Measurements from ENCODE around the gene SLC2A4RG.

The SLC2A4RG gene

DNA sequence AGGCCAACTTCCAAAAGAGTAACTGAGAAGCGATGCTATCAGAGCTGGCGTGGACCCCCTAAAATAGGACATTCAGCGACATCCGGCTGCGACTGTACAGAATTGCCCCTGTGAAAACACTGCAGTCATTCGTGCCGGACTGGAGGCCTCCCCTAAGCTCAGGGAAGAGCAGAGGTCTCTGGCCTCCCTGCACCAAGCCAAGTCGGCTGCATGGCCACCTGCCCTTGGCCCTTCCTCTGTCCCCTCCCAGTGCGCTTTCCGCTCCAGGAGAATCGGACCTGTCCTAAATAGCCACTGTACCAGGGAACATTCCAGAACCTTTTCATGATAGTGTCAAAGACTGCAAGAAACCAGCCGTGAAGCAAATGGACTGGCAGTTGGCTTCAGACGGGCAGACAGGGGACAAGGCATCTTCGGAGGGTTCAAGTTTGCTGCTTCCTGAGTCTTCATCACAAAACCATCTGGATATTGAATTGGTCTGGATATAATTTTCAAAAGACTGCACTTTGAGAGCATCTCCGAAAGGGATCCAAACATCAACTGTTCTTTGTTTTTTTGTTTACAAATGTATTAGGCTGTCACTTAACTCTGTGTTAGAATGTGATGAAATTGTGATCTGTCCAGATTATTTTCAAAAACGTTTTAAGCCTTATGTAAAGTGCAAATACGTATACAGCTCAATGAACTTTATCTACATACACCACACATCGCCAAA, 16.5 kb downstream of the SLC2A4RG start:
- Histone ChIP-seq H3K4me1 (ENCODE audit: control insufficient read depth in 2 of 2, insufficient read depth in 2 of 2, low read length in 2 of 2) (no peaks in the 10 kb centered on the region), H3K9me3 (ENCODE audit: control insufficient read depth in 2 of 2, low read length in 2 of 2) (no peaks in the 10 kb centered on the region), H3K4me3 (ENCODE audit: low read length in 2 of 2) (no peak overlapping the region), H3K9ac (ENCODE audit: low read depth in 1 of 2, low read length in 2 of 2) (no peak overlapping the region), H3K36me3 (ENCODE audit: control insufficient read depth in 2 of 2, insufficient read depth in 2 of 2, low read length in 2 of 2) (no peaks in the 10 kb centered on the region), H3K27ac (ENCODE audit: low read depth in 2 of 2, low read length in 2 of 2) (no peak overlapping the region), H3K27me3 (ENCODE audit: control insufficient read depth in 2 of 2, insufficient read depth in 2 of 2, low read length in 2 of 2) (no peaks in the 10 kb centered on the region)

GRCh38 chr20:63756648-63756991, 17.0 kb downstream of the SLC2A4RG start:
- Histone ChIP-seq H3K9ac (ENCODE audit: low read depth in 1 of 2, low read length in 2 of 2) (no peak overlapping the region), H3K27me3 (ENCODE audit: control insufficient read depth in 2 of 2, insufficient read depth in 2 of 2, low read length in 2 of 2) (no peaks in the 10 kb centered on the region), H3K36me3 (ENCODE audit: control insufficient read depth in 2 of 2, insufficient read depth in 2 of 2, low read length in 2 of 2) (no peaks in the 10 kb centered on the region), H3K4me1 (ENCODE audit: control insufficient read depth in 2 of 2, insufficient read depth in 2 of 2, low read length in 2 of 2) (no peaks in the 10 kb centered on the region), H3K9me3 (ENCODE audit: control insufficient read depth in 2 of 2, low read length in 2 of 2) (no peaks in the 10 kb centered on the region), H3K4me3 (ENCODE audit: low read length in 2 of 2) (no peak overlapping the region), H3K27ac (ENCODE audit: low read depth in 2 of 2, low read length in 2 of 2) (no peak overlapping the region)

GRCh38 chr20:63758152-63758551, 18.6 kb downstream of the SLC2A4RG start:
- Histone ChIP-seq H3K9me3 (ENCODE audit: control insufficient read depth in 2 of 2, low read length in 2 of 2) (no peaks in the 10 kb centered on the region), H3K36me3 (ENCODE audit: control insufficient read depth in 2 of 2, insufficient read depth in 2 of 2, low read length in 2 of 2) (no peaks in the 10 kb centered on the region), H3K27me3 (ENCODE audit: control insufficient read depth in 2 of 2, insufficient read depth in 2 of 2, low read length in 2 of 2) (no peaks in the 10 kb centered on the region), H3K4me1 (ENCODE audit: control insufficient read depth in 2 of 2, insufficient read depth in 2 of 2, low read length in 2 of 2) (no peaks in the 10 kb centered on the region), H3K9ac (ENCODE audit: low read depth in 1 of 2, low read length in 2 of 2) (no peak overlapping the region), H3K4me3 (ENCODE audit: low read length in 2 of 2) (no peak overlapping the region), H3K27ac (ENCODE audit: low read depth in 2 of 2, low read length in 2 of 2) (no peak overlapping the region)

DNA sequence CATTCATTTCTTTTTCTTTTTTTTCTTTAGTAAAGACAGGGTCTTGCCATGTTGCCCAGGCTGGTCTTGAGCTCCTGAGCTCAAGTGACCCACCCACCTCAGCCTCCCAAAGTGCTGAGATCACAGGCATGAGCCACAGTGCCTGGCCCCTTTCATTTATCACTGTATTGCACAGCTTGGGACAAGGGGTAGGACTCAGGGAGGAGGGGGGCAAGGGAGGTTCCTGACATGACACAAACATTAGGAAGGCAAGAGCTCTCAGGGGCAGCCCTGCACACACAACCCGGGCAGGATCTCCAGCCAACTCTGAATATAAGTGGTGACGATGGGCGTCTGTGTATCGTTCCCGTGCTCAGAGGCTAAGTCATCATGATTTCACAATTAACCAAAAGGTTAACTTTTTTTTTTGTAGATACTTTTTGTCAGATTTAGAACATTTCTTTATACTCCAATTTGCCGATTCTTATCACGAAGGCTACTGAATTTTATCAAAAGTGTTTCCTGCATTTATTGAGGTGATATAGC, 19.9 kb downstream of the SLC2A4RG start:
- no peak overlapping the region for H3K4me3 ChIP-seq (ENCODE audit: low read length in 2 of 2)
- no peaks in the 10 kb centered on the region for H3K4me1 ChIP-seq (ENCODE audit: control insufficient read depth in 2 of 2, insufficient read depth in 2 of 2, low read length in 2 of 2)
- no peaks in the 10 kb centered on the region for H3K9me3 ChIP-seq (ENCODE audit: control insufficient read depth in 2 of 2, low read length in 2 of 2)
- no peak overlapping the region for H3K9ac ChIP-seq (ENCODE audit: low read depth in 1 of 2, low read length in 2 of 2)
- H3K36me3 ChIP-seq (ENCODE audit: control insufficient read depth in 2 of 2, insufficient read depth in 2 of 2, low read length in 2 of 2): no peaks in the 10 kb centered on the region
- no peak overlapping the region for H3K27ac ChIP-seq (ENCODE audit: low read depth in 2 of 2, low read length in 2 of 2)
- no peaks in the 10 kb centered on the region for H3K27me3 ChIP-seq (ENCODE audit: control insufficient read depth in 2 of 2, insufficient read depth in 2 of 2, low read length in 2 of 2)

DNA sequence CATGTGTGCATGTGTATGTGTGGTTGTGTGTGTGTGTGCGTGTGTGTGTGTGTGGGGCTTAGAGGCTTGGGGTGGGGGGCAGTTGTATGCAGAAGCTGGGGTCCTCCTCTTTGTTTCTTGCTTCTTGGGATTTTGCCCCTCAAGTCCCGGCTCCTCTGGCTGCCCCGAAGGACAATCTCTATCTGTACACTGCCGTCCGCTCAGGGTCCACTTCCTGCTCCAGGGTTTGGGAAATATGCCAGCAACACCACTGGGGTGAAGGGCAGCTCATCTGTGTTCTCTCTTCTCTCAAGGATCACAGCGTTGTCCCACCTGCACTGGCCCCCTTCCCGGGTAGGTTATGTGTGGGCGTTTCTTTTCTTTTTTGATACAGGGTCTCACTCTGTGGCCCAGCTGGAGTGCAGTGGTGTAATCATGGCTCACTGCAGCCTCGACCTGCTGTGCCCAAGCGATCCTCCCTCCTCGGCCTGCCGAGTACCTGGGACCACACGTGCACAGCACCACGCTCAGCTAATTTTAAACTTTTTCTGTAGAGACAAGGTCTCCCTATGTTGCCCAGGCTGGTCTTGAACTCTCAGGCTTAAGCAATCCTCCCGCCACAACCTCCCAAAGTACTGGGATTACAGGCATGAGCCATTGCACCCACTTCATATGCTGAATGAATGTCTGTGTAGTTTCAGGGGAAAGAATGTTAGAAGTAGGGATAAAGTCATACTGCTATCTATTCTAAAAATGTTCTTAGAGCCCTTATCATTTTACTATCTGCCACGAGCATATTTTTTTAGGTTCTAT, 25.7 kb downstream of the SLC2A4RG start:
- no peaks in the 10 kb centered on the region for H3K4me1 ChIP-seq (ENCODE audit: control insufficient read depth in 2 of 2, insufficient read depth in 2 of 2, low read length in 2 of 2)
- no peaks in the 10 kb centered on the region for H3K27me3 ChIP-seq (ENCODE audit: control insufficient read depth in 2 of 2, insufficient read depth in 2 of 2, low read length in 2 of 2)
- H3K9ac ChIP-seq (ENCODE audit: low read depth in 1 of 2, low read length in 2 of 2): no peak overlapping the region
- H3K36me3 ChIP-seq (ENCODE audit: control insufficient read depth in 2 of 2, insufficient read depth in 2 of 2, low read length in 2 of 2): no peaks in the 10 kb centered on the region
- no peaks in the 10 kb centered on the region for H3K9me3 ChIP-seq (ENCODE audit: control insufficient read depth in 2 of 2, low read length in 2 of 2)
- no peak overlapping the region for H3K27ac ChIP-seq (ENCODE audit: low read depth in 2 of 2, low read length in 2 of 2)
- H3K4me3 ChIP-seq (ENCODE audit: low read length in 2 of 2): no peak overlapping the region

GRCh38 chr20:63765902-63766301, 26.3 kb downstream of the SLC2A4RG start:
- H3K27ac ChIP-seq (ENCODE audit: low read depth in 2 of 2, low read length in 2 of 2): no peak overlapping the region
- no peaks in the 10 kb centered on the region for H3K4me1 ChIP-seq (ENCODE audit: control insufficient read depth in 2 of 2, insufficient read depth in 2 of 2, low read length in 2 of 2)
- H3K4me3 ChIP-seq (ENCODE audit: low read length in 2 of 2): no peak overlapping the region
- no peaks in the 10 kb centered on the region for H3K9me3 ChIP-seq (ENCODE audit: control insufficient read depth in 2 of 2, low read length in 2 of 2)
- no peak overlapping the region for H3K9ac ChIP-seq (ENCODE audit: low read depth in 1 of 2, low read length in 2 of 2)
- no peaks in the 10 kb centered on the region for H3K27me3 ChIP-seq (ENCODE audit: control insufficient read depth in 2 of 2, insufficient read depth in 2 of 2, low read length in 2 of 2)
- H3K36me3 ChIP-seq (ENCODE audit: control insufficient read depth in 2 of 2, insufficient read depth in 2 of 2, low read length in 2 of 2): no peaks in the 10 kb centered on the region

DNA sequence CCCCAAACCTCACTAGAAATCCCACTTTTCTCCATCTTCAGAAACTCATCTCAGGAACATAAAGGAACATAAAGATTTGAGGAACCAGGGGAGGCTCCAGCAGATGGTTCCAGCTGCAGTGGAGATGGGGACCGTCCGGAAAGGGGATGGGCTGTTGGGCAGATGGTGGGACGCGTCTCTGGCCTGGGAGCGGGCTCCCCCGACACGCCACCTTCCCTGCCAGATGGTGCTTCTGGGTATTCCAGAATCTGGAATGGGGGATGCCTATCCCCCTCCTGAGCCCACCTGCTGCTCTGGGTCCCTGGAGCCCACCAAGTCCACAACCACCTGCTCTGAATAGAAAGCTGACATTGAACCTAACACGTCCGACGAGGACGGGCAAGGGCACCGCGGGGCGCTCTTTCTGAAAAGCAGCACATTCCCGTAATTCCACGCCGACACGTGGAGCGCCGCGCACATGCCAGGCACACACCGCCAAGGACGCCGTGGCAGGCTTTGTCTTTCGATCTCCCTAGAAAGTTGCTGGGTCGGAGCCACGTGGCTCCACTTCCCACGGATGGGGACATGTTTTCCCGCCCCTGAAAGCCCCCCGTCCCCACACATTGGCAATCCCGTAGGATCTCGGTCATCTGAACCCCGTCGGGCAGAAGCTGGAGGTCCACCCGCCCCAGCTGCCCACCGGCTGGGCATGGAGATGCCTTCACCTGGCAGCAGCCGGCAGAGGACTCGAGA, 27.3 kb downstream of the SLC2A4RG start:
- no peak overlapping the region for H3K4me3 ChIP-seq (ENCODE audit: low read length in 2 of 2)
- H3K9ac ChIP-seq (ENCODE audit: low read depth in 1 of 2, low read length in 2 of 2): no peak overlapping the region
- H3K9me3 ChIP-seq (ENCODE audit: control insufficient read depth in 2 of 2, low read length in 2 of 2): no peaks in the 10 kb centered on the region
- H3K27me3 ChIP-seq (ENCODE audit: control insufficient read depth in 2 of 2, insufficient read depth in 2 of 2, low read length in 2 of 2): no peaks in the 10 kb centered on the region
- H3K36me3 ChIP-seq (ENCODE audit: control insufficient read depth in 2 of 2, insufficient read depth in 2 of 2, low read length in 2 of 2): no peaks in the 10 kb centered on the region
- H3K27ac ChIP-seq (ENCODE audit: low read depth in 2 of 2, low read length in 2 of 2): no peak overlapping the region
- no peaks in the 10 kb centered on the region for H3K4me1 ChIP-seq (ENCODE audit: control insufficient read depth in 2 of 2, insufficient read depth in 2 of 2, low read length in 2 of 2)

GRCh38 chr20:63767456-63767855, 27.9 kb downstream of the SLC2A4RG start:
- H3K27me3 ChIP-seq (ENCODE audit: control insufficient read depth in 2 of 2, insufficient read depth in 2 of 2, low read length in 2 of 2): no peaks in the 10 kb centered on the region
- no peak overlapping the region for H3K9ac ChIP-seq (ENCODE audit: low read depth in 1 of 2, low read length in 2 of 2)
- no peak overlapping the region for H3K4me3 ChIP-seq (ENCODE audit: low read length in 2 of 2)
- no peaks in the 10 kb centered on the region for H3K36me3 ChIP-seq (ENCODE audit: control insufficient read depth in 2 of 2, insufficient read depth in 2 of 2, low read length in 2 of 2)
- no peaks in the 10 kb centered on the region for H3K9me3 ChIP-seq (ENCODE audit: control insufficient read depth in 2 of 2, low read length in 2 of 2)
- no peaks in the 10 kb centered on the region for H3K4me1 ChIP-seq (ENCODE audit: control insufficient read depth in 2 of 2, insufficient read depth in 2 of 2, low read length in 2 of 2)
- H3K27ac ChIP-seq (ENCODE audit: low read depth in 2 of 2, low read length in 2 of 2): no peak overlapping the region

DNA sequence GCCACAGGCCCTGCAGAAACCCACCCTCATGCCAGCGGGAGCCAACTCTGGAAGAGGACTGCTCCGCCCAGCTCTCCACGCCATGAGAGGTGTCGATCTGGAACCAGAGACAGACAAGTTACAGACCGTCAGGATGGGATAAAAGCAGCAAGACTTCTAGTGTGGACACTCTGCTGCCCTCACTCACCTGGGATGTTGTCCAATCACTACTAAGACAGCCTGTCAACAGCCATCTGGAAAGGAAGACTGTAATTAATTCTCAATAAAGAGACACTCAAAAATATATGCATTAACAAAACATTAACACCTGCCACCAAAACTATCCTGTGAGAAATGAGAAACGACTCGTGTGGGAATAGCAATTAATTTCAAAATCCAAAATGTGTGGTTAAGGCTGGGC, 28.3 kb downstream of the SLC2A4RG start:
- no peaks in the 10 kb centered on the region for H3K27me3 ChIP-seq (ENCODE audit: control insufficient read depth in 2 of 2, insufficient read depth in 2 of 2, low read length in 2 of 2)
- no peak overlapping the region for H3K9ac ChIP-seq (ENCODE audit: low read depth in 1 of 2, low read length in 2 of 2)
- no peak overlapping the region for H3K27ac ChIP-seq (ENCODE audit: low read depth in 2 of 2, low read length in 2 of 2)
- H3K36me3 ChIP-seq (ENCODE audit: control insufficient read depth in 2 of 2, insufficient read depth in 2 of 2, low read length in 2 of 2): no peaks in the 10 kb centered on the region
- H3K4me3 ChIP-seq (ENCODE audit: low read length in 2 of 2): no peak overlapping the region
- no peaks in the 10 kb centered on the region for H3K4me1 ChIP-seq (ENCODE audit: control insufficient read depth in 2 of 2, insufficient read depth in 2 of 2, low read length in 2 of 2)
- H3K9me3 ChIP-seq (ENCODE audit: control insufficient read depth in 2 of 2, low read length in 2 of 2): no peaks in the 10 kb centered on the region
